Activated CD4-positive, alpha-beta memory T cell treated with anti-CD3 and anti-CD28 coated beads for 36 hours (primary cell): ENCODE data around the gene SLC6A13. TPM values are rescaled to one million over a fixed set of nuclear protein-coding genes. Genes with fewer than 3 reads are reported as not detected.

ENCODE experiments used
- CTCF ChIA-PET: fragments of 350-600 bp; sonication (Branson Sonifier 250); formaldehyde crosslinking; loops from one replicate; lab custom pipeline; 2021; ENCODE audit warnings: antibody characterized with exemption, inconsistent platforms; lab: Charles Lee
- POLR2A ChIA-PET: fragments of 350-600 bp; sonication (Branson Sonifier 250); formaldehyde crosslinking; loops from one replicate; lab custom pipeline; 2021; ENCODE audit warnings: antibody characterized with exemption; lab: Charles Lee
- DNase-seq: peaks from one replicate; pipeline ENCODE4 v3.0.0-alpha.2; 2020
- H3K27ac Mint-ChIP-seq: one replicate; pipeline ENCODE4 v1.8.0; 2021; ENCODE audit warnings: mixed read lengths
- H3K27me3 Mint-ChIP-seq: one replicate; pipeline ENCODE4 v1.8.0; 2021; ENCODE audit warnings: mixed read lengths
- H3K36me3 Mint-ChIP-seq: one replicate; pipeline ENCODE4 v1.8.0; 2021; ENCODE audit warnings: mixed read lengths
- H3K4me1 Mint-ChIP-seq: one replicate; pipeline ENCODE4 v1.8.0; 2021; ENCODE audit warnings: low read depth, mixed read lengths
- H3K4me3 Mint-ChIP-seq: one replicate; pipeline ENCODE4 v1.8.0; 2021; ENCODE audit warnings: mild to moderate bottlenecking, mixed read lengths
- H3K9me3 Mint-ChIP-seq: one replicate; pipeline ENCODE4 v1.8.0; 2021; ENCODE audit warnings: mixed read lengths
- intact Hi-C: fragments of 100-400 bp; cut with micrococcal nuclease; formaldehyde crosslinking; loops from one replicate; pipeline ENCODE4 v1.15.1; 2023
- total RNA-seq, 2 experiments: library from RNA; stranded (reverse); gene quantifications; one replicate each; pipeline ENCODE4 v1.2.3, GENCODE V29; 2021

SLC6A13 gene
- total RNA-seq, 2 experiments from 2014 or later, result 0.39 TPM; not detected in 1

DNA sequence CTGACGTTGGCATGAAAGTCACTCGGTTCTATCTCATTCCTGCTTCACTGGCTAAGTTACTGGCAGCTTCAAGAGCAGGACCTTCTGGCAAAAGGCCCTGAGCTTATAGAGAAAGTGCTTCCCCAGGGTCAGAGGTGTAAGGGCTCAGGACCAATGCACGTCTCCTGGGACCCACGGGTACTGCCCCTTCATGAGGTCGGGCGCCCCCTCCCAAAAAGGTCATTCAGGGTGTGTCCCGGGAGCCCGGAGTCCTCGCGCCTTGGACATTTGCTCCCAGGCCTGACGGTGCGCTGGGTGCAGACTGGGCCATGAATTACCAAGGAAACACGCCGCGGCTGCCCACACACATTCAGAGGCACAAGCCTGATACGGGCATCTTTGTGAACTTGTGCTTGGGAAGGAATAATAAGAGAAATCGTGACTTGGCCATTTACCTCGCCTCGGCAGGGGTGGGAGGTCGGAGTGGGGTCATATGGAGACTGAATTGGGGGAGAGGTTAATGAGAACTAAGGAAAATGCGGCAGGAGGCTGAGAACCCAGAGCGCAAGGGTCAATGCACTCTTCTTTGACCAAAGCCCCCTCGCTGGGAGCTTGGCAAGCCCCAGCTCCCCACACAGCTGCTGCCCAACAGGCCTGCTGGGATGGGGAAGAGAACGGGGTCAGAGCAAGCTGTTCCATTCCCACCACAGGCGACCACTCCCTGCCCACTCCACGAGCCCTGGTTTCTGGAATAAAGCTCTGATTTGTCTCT, 33.0 kb downstream of the SLC6A13 start:
- Mint-ChIP-seq H3K27me3 (peaks cover 5% of the 10 kb centered on the region), H3K36me3 (no peaks in the 10 kb centered on the region), H3K27ac (no peak overlapping the region), H3K9me3 (no peaks in the 10 kb centered on the region), H3K4me3 (no peak overlapping the region), H3K4me1 (no peaks in the 10 kb centered on the region)
- DNase-seq, result no peak
- CTCF ChIA-PET, result interaction anchor here (1.6 kb wide), 1 partner anchor 10 kb away, joined by 7 read pairs; no protein-coding TSS in a partner anchor
- intact Hi-C loops, result no loop called here
- POLR2A ChIA-PET, result interaction anchor here (1.2 kb wide), 1 partner anchor 17 kb away, joined by 3 read pairs; no protein-coding TSS in a partner anchor

DNA sequence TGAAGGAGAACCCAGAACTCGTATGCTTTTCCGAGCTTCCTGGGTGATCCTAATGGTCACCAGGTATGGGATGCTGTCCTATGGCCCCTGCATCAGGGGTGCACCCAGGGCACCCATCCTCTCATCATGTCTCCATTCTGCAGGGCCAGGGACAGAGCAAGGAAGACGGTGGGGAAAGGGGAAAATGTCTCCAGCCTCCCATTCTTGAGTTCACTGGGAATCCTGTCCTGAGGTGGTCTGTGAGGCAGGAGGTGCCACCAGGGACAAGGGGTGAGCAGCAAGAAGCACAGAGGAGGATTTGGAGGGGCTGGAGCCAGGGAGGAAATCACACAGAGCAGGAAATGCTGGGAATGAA, 33.8 kb downstream of the SLC6A13 start:
- CTCF ChIA-PET, result no interaction called here
- no peak overlapping the region for H3K4me3 Mint-ChIP-seq
- H3K36me3 Mint-ChIP-seq, result no peaks in the 10 kb centered on the region
- H3K9me3 Mint-ChIP-seq, result no peaks in the 10 kb centered on the region
- peaks cover 5% of the 10 kb centered on the region for H3K27me3 Mint-ChIP-seq
- no peaks in the 10 kb centered on the region for H3K4me1 Mint-ChIP-seq
- intact Hi-C loops, result no loop called here
- POLR2A ChIA-PET, result no interaction called here
- H3K27ac Mint-ChIP-seq, result no peak overlapping the region
- no peak for DNase-seq

GRCh38 chr12:227923-228845, 34.5 kb downstream of the SLC6A13 start:
- Mint-ChIP-seq H3K27me3 (peaks cover 5% of the 10 kb centered on the region), H3K9me3 (no peaks in the 10 kb centered on the region), H3K4me1 (no peaks in the 10 kb centered on the region), H3K27ac (no peak overlapping the region), H3K36me3 (no peaks in the 10 kb centered on the region), H3K4me3 (no peak overlapping the region)
- ChIA-PET POLR2A (no interaction called here), CTCF (no interaction called here)
- intact Hi-C loops, result no loop called here
- DNase-seq, result no peak

- CTCF ChIA-PET, result interaction anchor here (0.5 kb wide), 1 partner anchor 20 kb away, joined by 3 read pairs; no protein-coding TSS in a partner anchor
- Mint-ChIP-seq H3K27me3 (peaks cover 5% of the 10 kb centered on the region), H3K4me3 (no peak overlapping the region), H3K9me3 (no peaks in the 10 kb centered on the region), H3K4me1 (no peaks in the 10 kb centered on the region), H3K27ac (no peak overlapping the region), H3K36me3 (no peaks in the 10 kb centered on the region)
- POLR2A ChIA-PET, result no interaction called here
- no peak for DNase-seq
- intact Hi-C loops, result no loop called here
Measured at GRCh38 chr12:227286-227915, 35.2 kb downstream of the SLC6A13 start.

DNA sequence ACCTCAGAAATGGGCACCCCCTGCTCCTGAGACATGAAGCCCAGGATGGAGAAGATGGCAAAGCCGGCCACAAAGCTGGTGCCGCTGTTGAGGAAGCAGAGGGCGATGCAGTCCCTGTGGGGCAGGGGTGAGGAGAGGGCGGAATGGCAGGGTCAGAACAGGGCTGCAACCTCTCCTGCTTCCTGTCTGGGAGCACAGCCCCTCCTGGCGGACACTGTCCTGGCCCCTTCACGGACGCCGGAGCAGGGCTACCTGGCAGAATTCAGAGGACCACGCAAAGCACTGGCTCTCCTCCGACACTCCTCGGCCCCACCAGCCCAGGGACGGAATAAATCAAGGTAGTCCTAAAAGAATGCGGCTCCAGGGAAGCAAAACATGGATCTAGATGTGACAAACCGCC, 36.2 kb downstream of the SLC6A13 start:
- no peaks in the 10 kb centered on the region for H3K4me1 Mint-ChIP-seq
- no peaks in the 10 kb centered on the region for H3K9me3 Mint-ChIP-seq
- H3K27me3 Mint-ChIP-seq, result peaks cover 5% of the 10 kb centered on the region
- CTCF ChIA-PET, result no interaction called here
- no peaks in the 10 kb centered on the region for H3K36me3 Mint-ChIP-seq
- H3K4me3 Mint-ChIP-seq, result no peak overlapping the region
- intact Hi-C loops, result no loop called here
- POLR2A ChIA-PET, result no interaction called here
- no peak for DNase-seq
- no peak overlapping the region for H3K27ac Mint-ChIP-seq

DNA sequence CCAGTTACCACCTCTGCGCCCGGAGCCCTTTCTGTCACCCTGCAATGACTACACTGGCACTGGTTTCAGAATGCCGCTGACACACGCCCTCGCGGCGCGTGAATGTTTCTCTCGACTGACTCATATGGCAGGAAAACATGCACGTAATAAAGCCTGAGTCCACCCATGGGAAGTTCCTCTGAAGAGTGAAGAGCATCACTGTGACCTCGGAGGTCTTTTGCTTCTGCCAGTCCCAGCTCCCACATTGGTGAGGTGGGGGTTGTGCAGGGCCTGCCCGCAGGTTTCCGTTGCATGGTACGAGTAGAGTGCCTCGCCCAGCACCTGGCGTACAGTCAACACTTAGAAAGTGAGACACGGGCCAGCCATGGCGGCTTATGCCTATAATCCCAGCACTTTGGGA, 37.6 kb downstream of the SLC6A13 start:
- no peaks in the 10 kb centered on the region for H3K36me3 Mint-ChIP-seq
- no peak overlapping the region for H3K4me3 Mint-ChIP-seq
- DNase-seq, result peak; percentile 22
- ChIA-PET POLR2A (no interaction called here), CTCF (no interaction called here)
- H3K27me3 Mint-ChIP-seq, result peaks cover 5% of the 10 kb centered on the region
- intact Hi-C loops, result no loop called here
- H3K4me1 Mint-ChIP-seq, result no peaks in the 10 kb centered on the region
- H3K9me3 Mint-ChIP-seq, result no peaks in the 10 kb centered on the region
- no peak overlapping the region for H3K27ac Mint-ChIP-seq

DNA sequence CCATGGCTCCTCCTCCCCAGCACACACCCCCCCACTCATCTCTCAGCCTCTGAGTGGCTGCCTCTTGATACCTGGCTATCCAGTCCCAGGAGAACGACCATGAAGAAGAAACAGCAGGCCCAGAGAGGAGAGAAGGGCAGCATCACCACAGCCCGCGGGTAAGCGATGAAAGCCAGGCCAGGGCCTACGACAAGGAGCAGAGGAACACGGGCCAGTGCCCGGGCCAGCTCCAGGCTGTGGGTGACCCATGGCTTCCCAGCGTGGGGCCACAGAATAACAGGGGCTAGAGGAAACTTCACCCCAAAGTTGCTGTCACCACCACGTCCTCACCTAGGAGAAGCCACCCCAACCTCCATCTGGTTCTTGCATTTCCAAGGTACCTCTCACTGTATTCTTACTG, 38.3 kb downstream of the SLC6A13 start:
- peaks cover 5% of the 10 kb centered on the region for H3K27me3 Mint-ChIP-seq
- intact Hi-C loops, result no loop called here
- CTCF ChIA-PET, result no interaction called here

GRCh38 chr12:223841-224240, 38.8 kb downstream of the SLC6A13 start:
- Mint-ChIP-seq H3K27me3 (peaks cover 5% of the 10 kb centered on the region), H3K4me1 (no peaks in the 10 kb centered on the region), H3K27ac (no peak overlapping the region), H3K36me3 (no peaks in the 10 kb centered on the region), H3K4me3 (no peak overlapping the region), H3K9me3 (no peaks in the 10 kb centered on the region)
- ChIA-PET POLR2A (no interaction called here), CTCF (no interaction called here)
- intact Hi-C loops, result no loop called here
- DNase-seq, result no peak

More for the DNA sequence above, 38.3 kb downstream of the SLC6A13 start:
- Mint-ChIP-seq H3K36me3 (no peaks in the 10 kb centered on the region), H3K4me1 (no peaks in the 10 kb centered on the region), H3K27ac (no peak overlapping the region), H3K9me3 (no peaks in the 10 kb centered on the region), H3K4me3 (no peak overlapping the region)
- POLR2A ChIA-PET, result no interaction called here
- no peak for DNase-seq

DNA sequence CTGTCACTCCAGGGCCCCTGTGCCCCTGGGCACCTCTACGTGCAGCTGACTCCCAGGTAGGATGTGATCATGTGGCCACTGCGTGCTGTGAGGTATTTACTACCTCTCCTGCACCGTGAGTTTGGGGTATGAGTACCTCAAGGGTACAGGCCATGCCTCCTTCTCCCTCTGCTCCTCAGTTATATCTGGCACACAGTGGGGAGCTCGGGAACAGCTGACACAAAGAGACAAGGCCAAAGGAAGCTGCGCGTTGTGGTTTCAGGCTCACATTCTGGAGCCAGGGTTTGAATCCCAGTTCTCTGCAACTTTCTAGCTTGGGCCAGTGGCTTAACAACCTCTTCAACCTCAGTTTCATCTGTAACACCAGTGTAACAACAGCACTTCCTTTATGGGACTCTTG, 40.9 kb downstream of the SLC6A13 start:
- Mint-ChIP-seq H3K27me3 (peaks cover 2% of the 10 kb centered on the region), H3K4me1 (no peaks in the 10 kb centered on the region), H3K4me3 (no peak overlapping the region), H3K36me3 (no peaks in the 10 kb centered on the region), H3K9me3 (no peaks in the 10 kb centered on the region), H3K27ac (no peak overlapping the region)
- POLR2A ChIA-PET, result no interaction called here
- CTCF ChIA-PET, result no interaction called here
- DNase-seq, result no peak
- intact Hi-C loops, result no loop called here

GRCh38 chr12:220946-221550, 41.6 kb downstream of the SLC6A13 start:
- no peak for DNase-seq
- intact Hi-C loops, result no loop called here
- no peaks in the 10 kb centered on the region for H3K36me3 Mint-ChIP-seq
- no peaks in the 10 kb centered on the region for H3K9me3 Mint-ChIP-seq
- CTCF ChIA-PET, result interaction anchor here (0.6 to 1.9 kb wide), 2 partner anchors 13 to 291 kb away, joined by 3 to 8 read pairs; no protein-coding TSS in a partner anchor
- POLR2A ChIA-PET, result no interaction called here
- H3K27ac Mint-ChIP-seq, result no peak overlapping the region
- H3K27me3 Mint-ChIP-seq, result peaks cover 2% of the 10 kb centered on the region
- no peaks in the 10 kb centered on the region for H3K4me1 Mint-ChIP-seq
- H3K4me3 Mint-ChIP-seq, result no peak overlapping the region

- CTCF ChIA-PET, result interaction anchor here (0.6 to 2.7 kb wide), 9 partner anchors 9 to 292 kb away, joined by 3 to 8 read pairs (median 5); no protein-coding TSS in a partner anchor
- Mint-ChIP-seq H3K4me1 (no peaks in the 10 kb centered on the region), H3K4me3 (no peak overlapping the region), H3K27ac (no peak overlapping the region), H3K9me3 (no peaks in the 10 kb centered on the region), H3K36me3 (no peaks in the 10 kb centered on the region), H3K27me3 (peaks cover 2% of the 10 kb centered on the region)
- POLR2A ChIA-PET, result no interaction called here
- DNase-seq, result no peak
- intact Hi-C loops, result no loop called here
Measured at GRCh38 chr12:220491-220890, 42.1 kb downstream of the SLC6A13 start.
